ENCODE data around the gene SLC12A7.

GRCh38 chr5:1127959-1128785, 16.3 kb upstream of the SLC12A7 start:
- TF ChIP-seq EZH2 (IDR thresholded peaks at IDR 0.05; ENCODE audit: low read depth), result no peak
- TF ChIP-seq CTCF (conservative IDR thresholded peaks at IDR 0.05), result no peak

Data from PC-9 (cell line).